Activated CD8-positive, alpha-beta T cell treated with anti-CD3 and anti-CD28 coated beads for 36 hours (primary cell): Measurements from ENCODE around the gene COL4A5. TPM values are rescaled to one million over a fixed set of nuclear protein-coding genes. Genes with fewer than 3 reads are reported as not detected.

Experiments
- ATAC-seq: fragments of 200-7000 bp; cut with Tn5 transposase; one replicate; pipeline ENCODE4 v1.10.0; 2021; ENCODE audit warnings: mild to moderate bottlenecking, moderate library complexity
- CTCF ChIA-PET: fragments of 350-600 bp; sonication (Branson Sonifier 250); formaldehyde crosslinking; loops from one replicate; lab custom pipeline; 2021; ENCODE audit warnings: antibody characterized with exemption; lab: Charles Lee
- POLR2A ChIA-PET: fragments of 350-600 bp; sonication (Branson Sonifier 250); formaldehyde crosslinking; loops from one replicate; lab custom pipeline; 2021; ENCODE audit warnings: antibody characterized with exemption; lab: Charles Lee
- DNase-seq: peaks from one replicate; pipeline ENCODE4 v3.0.0-alpha.2; 2020
- H3K27ac Mint-ChIP-seq: one replicate; pipeline ENCODE4 v1.8.0; 2021; ENCODE audit warnings: mild to moderate bottlenecking, mixed read lengths
- H3K27me3 Mint-ChIP-seq: one replicate; pipeline ENCODE4 v1.8.0; 2021; ENCODE audit warnings: mixed read lengths
- H3K36me3 Mint-ChIP-seq: one replicate; pipeline ENCODE4 v1.8.0; 2021; ENCODE audit warnings: low read depth, mixed read lengths
- H3K4me1 Mint-ChIP-seq: one replicate; pipeline ENCODE4 v1.8.0; 2021; ENCODE audit warnings: low read depth, mixed read lengths
- H3K4me3 Mint-ChIP-seq: one replicate; pipeline ENCODE4 v1.8.0; 2021; ENCODE audit warnings: mild to moderate bottlenecking, moderate library complexity, mixed read lengths
- H3K9me3 Mint-ChIP-seq: one replicate; pipeline ENCODE4 v1.8.0; 2021; ENCODE audit warnings: mixed read lengths
- CTCF ChIP-seq: fragments of 200-600 bp; IDR thresholded peaks from one replicate; pipeline ENCODE4 v1.8.0; 2022; ENCODE audit warnings: antibody characterized with exemption, mild to moderate bottlenecking
- intact Hi-C: fragments of 100-400 bp; cut with micrococcal nuclease; formaldehyde crosslinking; loops from one replicate; pipeline ENCODE4 v1.10.0; 2022
- total RNA-seq, 2 experiments: library from RNA; stranded (reverse); gene quantifications; one replicate each; pipeline ENCODE4 v1.2.3, GENCODE V29; 2021

COL4A5 gene
- total RNA-seq, 2 experiments from 2014 or later = not detected

GRCh38 chrX:108736509-108737479, 297.2 kb downstream of the COL4A5 start, which contains the start of gene IRS4:
TSS of gene IRS4 (minus strand) at chrX:108736563.
- Mint-ChIP-seq H3K27me3 (peaks cover 24% of the 10 kb centered on the region), H3K4me1 (no peaks in the 10 kb centered on the region), H3K36me3 (no peaks in the 10 kb centered on the region), H3K27ac (no peak within 1 kb of the TSS), H3K4me3 (no peak within 1 kb of the TSS), H3K9me3 (no peaks in the 10 kb centered on the region)
- TF ChIP-seq CTCF = no peak
- POLR2A ChIA-PET = no interaction called here
- CTCF ChIA-PET = no interaction called here
- intact Hi-C loops = no loop called here
- ATAC-seq = no peak
- DNase-seq = no peak

GRCh38 chrX:108737754-108738153, 298.1 kb downstream of the COL4A5 start:
- no peaks in the 10 kb centered on the region for H3K9me3 Mint-ChIP-seq
- no peak overlapping the region for H3K27ac Mint-ChIP-seq
- DNase-seq = no peak
- no peak for TF ChIP-seq CTCF
- CTCF ChIA-PET = no interaction called here
- intact Hi-C loops = no loop called here
- ATAC-seq = no peak
- no peaks in the 10 kb centered on the region for H3K4me1 Mint-ChIP-seq
- H3K27me3 Mint-ChIP-seq = peaks cover 22% of the 10 kb centered on the region
- POLR2A ChIA-PET = no interaction called here
- H3K4me3 Mint-ChIP-seq = no peak overlapping the region
- H3K36me3 Mint-ChIP-seq = no peaks in the 10 kb centered on the region

- Mint-ChIP-seq H3K27ac (no peak overlapping the region), H3K27me3 (peaks cover 7% of the 10 kb centered on the region), H3K4me3 (no peak overlapping the region), H3K9me3 (no peaks in the 10 kb centered on the region), H3K36me3 (no peaks in the 10 kb centered on the region), H3K4me1 (no peaks in the 10 kb centered on the region)
- DNase-seq (no peak), ATAC-seq (no peak)
- intact Hi-C loops = no loop called here
- no peak for TF ChIP-seq CTCF
- POLR2A ChIA-PET = no interaction called here
- CTCF ChIA-PET = no interaction called here
Measured at GRCh38 chrX:108740299-108740774, 300.7 kb downstream of the COL4A5 start.

Other genes with a start within 250 kb of the COL4A5 start
- not detected for gene COL4A6, start 1.4 kb upstream of the COL4A5 start, total RNA-seq